ENCODE results near the gene HHATL.

Gene HHATL

GRCh38 chr3:42685891-42686820, 16.4 kb downstream of the HHATL start:
- no peak for DNase-seq (ENCODE audit: low read depth in 4 of 4, low spot score in 1 of 4)

- DNase-seq (ENCODE audit: low read depth in 4 of 4, low spot score in 1 of 4), result no peak
These were observed 17.2 kb downstream of the HHATL start, which contains the start of gene KLHL40 for GRCh38 chr3:42685363-42685881. TSS of gene KLHL40 (plus strand) at chr3:42685537. CDS start at chr3:42685619, 82 bp downstream.

GRCh38 chr3:42684632-42685362, 17.8 kb downstream of the HHATL start:
- no peak for DNase-seq (ENCODE audit: low read depth in 4 of 4, low spot score in 1 of 4)

GRCh38 chr3:42683875-42684598, 18.6 kb downstream of the HHATL start:
- DNase-seq (ENCODE audit: low read depth in 4 of 4, low spot score in 1 of 4), result peak; percentile 16 to 61 (median 26)

GRCh38 chr3:42682301-42683070, 20.1 kb downstream of the HHATL start:
- DNase-seq (ENCODE audit: low read depth in 4 of 4, low spot score in 1 of 4), result no peak

- no peak for DNase-seq (ENCODE audit: low read depth in 4 of 4, low spot score in 1 of 4)
These were observed 21.1 kb downstream of the HHATL start for GRCh38 chr3:42681361-42682038.

- no peak for DNase-seq (ENCODE audit: low read depth in 4 of 4, low spot score in 1 of 4)
These were observed 21.8 kb downstream of the HHATL start for GRCh38 chr3:42680806-42681205.

GRCh38 chr3:42680271-42680670, 22.3 kb downstream of the HHATL start:
- no peak for DNase-seq (ENCODE audit: low read depth in 4 of 4, low spot score in 1 of 4)

GRCh38 chr3:42678447-42678846, 24.2 kb downstream of the HHATL start:
- no peak for DNase-seq (ENCODE audit: low read depth in 4 of 4, low spot score in 1 of 4)

- DNase-seq (ENCODE audit: low read depth in 4 of 4, low spot score in 1 of 4), result no peak
These were observed 26.7 kb downstream of the HHATL start for GRCh38 chr3:42675909-42676308.

GRCh38 chr3:42674146-42674545, 28.5 kb downstream of the HHATL start:
- DNase-seq (ENCODE audit: low read depth in 4 of 4, low spot score in 1 of 4), result no peak

- no peak for DNase-seq (ENCODE audit: low read depth in 4 of 4, low spot score in 1 of 4)
These were observed 29.5 kb downstream of the HHATL start for GRCh38 chr3:42673082-42673481.

GRCh38 chr3:42672515-42672914, 30.1 kb downstream of the HHATL start:
- DNase-seq (ENCODE audit: low read depth in 4 of 4, low spot score in 1 of 4), result no peak

GRCh38 chr3:42670670-42671069, 31.9 kb downstream of the HHATL start:
- DNase-seq (ENCODE audit: low read depth in 4 of 4, low spot score in 1 of 4), result no peak

- no peak for DNase-seq (ENCODE audit: low read depth in 4 of 4, low spot score in 1 of 4)
These were observed 32.5 kb downstream of the HHATL start for GRCh38 chr3:42670051-42670576.

- no peak for DNase-seq (ENCODE audit: low read depth in 4 of 4, low spot score in 1 of 4)
These were observed 33.8 kb downstream of the HHATL start for GRCh38 chr3:42668793-42669217.

- no peak for DNase-seq (ENCODE audit: low read depth in 4 of 4, low spot score in 1 of 4)
These were observed 34.2 kb downstream of the HHATL start for GRCh38 chr3:42668413-42668760.

- DNase-seq (ENCODE audit: low read depth in 4 of 4, low spot score in 1 of 4), result no peak
These were observed 34.8 kb downstream of the HHATL start for GRCh38 chr3:42667523-42668412.

GRCh38 chr3:42667096-42667522, 35.5 kb downstream of the HHATL start:
- DNase-seq (ENCODE audit: low read depth in 4 of 4, low spot score in 1 of 4), result no peak
